Measurements from ENCODE around the gene KLHL29. TPM values are rescaled to one million over a fixed set of nuclear protein-coding genes. Genes with fewer than 3 reads are reported as not detected.

The KLHL29 gene
- total and polyA plus RNA-seq, 8 donors, result 1.8 to 10.5 (median 2.8) TPM

DNA sequence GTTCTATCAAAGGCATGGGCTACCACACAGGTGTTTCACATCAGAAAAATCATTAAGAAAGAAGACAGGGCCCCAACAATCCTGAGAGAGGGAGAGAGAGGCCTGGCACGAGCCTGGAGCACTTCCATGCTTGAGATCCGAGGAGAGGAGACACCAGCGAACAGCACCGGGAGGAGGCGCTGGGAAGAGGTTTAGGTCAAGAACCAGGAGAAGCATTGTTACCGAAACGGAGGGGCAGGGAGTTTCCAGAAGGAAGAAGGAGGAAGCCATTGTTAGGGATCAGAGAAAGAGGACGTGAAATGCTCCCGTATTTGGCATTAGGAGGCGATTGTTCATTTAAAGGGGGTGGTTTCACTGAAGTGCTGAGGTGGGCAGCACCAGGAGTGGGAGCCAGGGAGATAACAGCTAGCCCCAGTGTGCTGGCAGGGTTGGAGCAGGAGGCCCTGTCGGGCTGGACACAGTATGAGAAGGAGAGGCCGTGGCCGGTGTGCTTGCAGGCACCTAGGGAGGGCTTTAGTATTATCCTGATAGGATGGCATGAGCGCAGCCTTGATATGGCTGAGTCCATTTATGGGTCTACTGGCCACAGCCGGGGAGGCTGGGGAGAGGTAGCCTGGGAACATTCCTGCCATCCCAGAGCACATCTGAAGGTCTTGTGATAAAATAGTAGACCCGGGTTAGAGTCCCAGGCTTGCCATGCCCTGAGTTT lies 244.9 kb downstream of the KLHL29 start:
- TF ChIP-seq, protein P1, sequence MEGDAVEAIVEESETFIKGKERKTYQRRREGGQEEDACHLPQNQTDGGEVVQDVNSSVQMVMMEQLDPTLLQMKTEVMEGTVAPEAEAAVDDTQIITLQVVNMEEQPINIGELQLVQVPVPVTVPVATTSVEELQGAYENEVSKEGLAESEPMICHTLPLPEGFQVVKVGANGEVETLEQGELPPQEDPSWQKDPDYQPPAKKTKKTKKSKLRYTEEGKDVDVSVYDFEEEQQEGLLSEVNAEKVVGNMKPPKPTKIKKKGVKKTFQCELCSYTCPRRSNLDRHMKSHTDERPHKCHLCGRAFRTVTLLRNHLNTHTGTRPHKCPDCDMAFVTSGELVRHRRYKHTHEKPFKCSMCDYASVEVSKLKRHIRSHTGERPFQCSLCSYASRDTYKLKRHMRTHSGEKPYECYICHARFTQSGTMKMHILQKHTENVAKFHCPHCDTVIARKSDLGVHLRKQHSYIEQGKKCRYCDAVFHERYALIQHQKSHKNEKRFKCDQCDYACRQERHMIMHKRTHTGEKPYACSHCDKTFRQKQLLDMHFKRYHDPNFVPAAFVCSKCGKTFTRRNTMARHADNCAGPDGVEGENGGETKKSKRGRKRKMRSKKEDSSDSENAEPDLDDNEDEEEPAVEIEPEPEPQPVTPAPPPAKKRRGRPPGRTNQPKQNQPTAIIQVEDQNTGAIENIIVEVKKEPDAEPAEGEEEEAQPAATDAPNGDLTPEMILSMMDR (IDR thresholded peaks at IDR 0.05), result no peak
- intact Hi-C loops (cut with DNase I), result no loop called here
- H3K27me3 ChIP-seq, result no peaks in the 10 kb centered on the region
- no peak for ATAC-seq
- H3K4me3 ChIP-seq, result no peak overlapping the region
- no peaks in the 10 kb centered on the region for H3K36me3 ChIP-seq
- no peaks in the 10 kb centered on the region for H3K9me3 ChIP-seq
- no peak for DNase-seq
- H3K27ac ChIP-seq, result no peak overlapping the region
- H3K4me1 ChIP-seq, result no peaks in the 10 kb centered on the region

DNA sequence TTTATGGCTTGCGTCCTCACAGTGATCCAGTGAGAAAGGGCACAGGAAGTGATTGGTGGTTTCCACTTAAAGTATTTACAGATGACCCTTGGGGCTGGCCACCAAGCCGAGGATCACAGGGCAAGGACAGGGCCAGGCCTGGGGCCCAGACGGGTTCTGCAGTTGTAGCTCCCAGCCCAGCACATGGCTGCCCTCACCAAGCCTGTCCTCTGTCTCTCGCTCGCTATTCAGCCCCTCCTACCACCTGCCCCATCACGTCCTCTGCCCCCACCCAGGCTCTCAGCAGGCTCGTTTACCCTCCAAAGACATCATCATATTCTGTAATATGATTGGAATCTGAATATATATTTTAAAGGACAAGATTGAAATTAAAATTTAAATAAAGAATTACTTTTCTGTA lies 246.0 kb downstream of the KLHL29 start:
- Histone ChIP-seq H3K9me3 (no peaks in the 10 kb centered on the region), H3K27ac (no peak overlapping the region), H3K4me1 (no peaks in the 10 kb centered on the region), H3K27me3 (no peaks in the 10 kb centered on the region), H3K4me3 (no peak overlapping the region), H3K36me3 (no peaks in the 10 kb centered on the region)
- TF ChIP-seq, protein P1 (IDR thresholded peaks at IDR 0.05), result no peak
- DNase-seq, result no peak
- no peak for ATAC-seq
- intact Hi-C loops (cut with DNase I), result no loop called here

DNA sequence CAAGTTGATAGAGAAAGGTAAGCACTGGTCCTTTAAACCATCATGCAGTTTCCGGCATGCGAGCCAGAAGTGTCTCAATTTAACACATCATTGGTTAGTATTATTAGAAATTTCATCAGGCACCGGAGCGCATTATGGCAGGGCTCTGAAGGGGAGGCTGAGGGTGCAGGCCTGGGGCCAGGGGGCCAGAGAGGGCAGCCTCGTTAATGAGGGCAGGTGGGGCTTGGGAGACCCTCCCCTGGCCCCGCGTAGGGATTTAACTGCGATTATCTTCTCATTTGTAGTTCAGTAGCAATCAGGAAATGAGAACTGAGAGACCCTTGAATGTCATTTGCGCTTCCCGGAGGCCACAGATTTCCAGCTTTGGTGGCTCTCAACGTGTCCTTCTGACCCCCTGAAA lies 246.4 kb downstream of the KLHL29 start:
- TF ChIP-seq, protein P1 (IDR thresholded peaks at IDR 0.05), result no peak
- Histone ChIP-seq H3K27me3 (no peaks in the 10 kb centered on the region), H3K36me3 (no peaks in the 10 kb centered on the region), H3K9me3 (no peaks in the 10 kb centered on the region), H3K4me1 (no peaks in the 10 kb centered on the region), H3K27ac (no peak overlapping the region), H3K4me3 (no peak overlapping the region)
- DNase-seq, result no peak
- no peak for ATAC-seq
- intact Hi-C loops (cut with DNase I), result no loop called here

DNA sequence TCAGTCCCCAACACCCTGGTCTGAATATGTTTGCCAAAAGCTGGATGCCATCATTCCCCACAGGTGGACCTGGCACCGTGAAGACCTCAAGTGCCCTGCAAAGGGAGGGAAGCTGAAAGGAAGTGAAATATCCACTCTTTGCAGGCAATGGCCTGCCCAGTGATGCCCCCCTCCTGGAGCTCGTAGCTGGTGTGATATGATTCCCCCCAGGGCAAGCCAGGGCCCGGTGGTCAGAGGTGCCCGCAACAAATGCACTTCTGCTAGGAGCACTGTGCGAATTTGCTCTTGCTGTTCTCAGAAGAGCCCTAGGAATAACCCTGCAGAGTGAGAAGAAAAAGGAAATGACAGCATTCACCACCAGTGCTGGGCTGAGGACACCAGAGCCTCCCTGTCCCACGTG lies 247.4 kb downstream of the KLHL29 start:
- H3K36me3 ChIP-seq, result no peaks in the 10 kb centered on the region
- no peaks in the 10 kb centered on the region for H3K9me3 ChIP-seq
- no peak overlapping the region for H3K27ac ChIP-seq
- no peaks in the 10 kb centered on the region for H3K4me1 ChIP-seq
- intact Hi-C loops (cut with DNase I), result no loop called here
- ATAC-seq (no peak), DNase-seq (no peak)
- no peak overlapping the region for H3K4me3 ChIP-seq
- no peaks in the 10 kb centered on the region for H3K27me3 ChIP-seq
- TF ChIP-seq, protein P1 (IDR thresholded peaks at IDR 0.05), result no peak

DNA sequence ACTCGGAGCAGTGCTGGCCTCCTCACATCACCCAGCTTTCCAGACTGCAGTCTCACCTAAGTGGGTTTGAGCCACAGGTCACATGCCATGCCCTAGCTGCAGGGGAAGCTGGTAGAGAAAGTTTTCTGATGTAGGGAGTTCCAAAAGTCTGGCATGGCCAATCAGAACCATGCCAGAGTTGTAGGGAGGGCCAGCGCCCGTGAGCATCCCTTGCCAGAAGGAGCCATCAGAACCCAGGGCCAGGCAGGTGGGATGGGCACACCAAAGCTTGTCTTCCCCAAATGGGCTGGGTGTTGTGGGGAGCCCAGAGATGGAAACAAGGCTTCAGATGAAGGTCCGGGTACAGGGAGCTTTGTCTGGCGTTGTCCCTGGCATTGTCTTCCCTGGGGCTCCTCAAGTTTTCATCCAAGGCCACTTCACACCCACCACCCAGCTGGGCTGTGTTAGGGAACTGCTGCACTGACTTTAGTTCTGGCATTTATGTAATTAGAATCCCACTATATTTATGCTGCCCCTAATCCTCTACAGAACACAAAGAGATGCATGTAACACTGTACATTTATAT lies 247.9 kb downstream of the KLHL29 start:
- TF ChIP-seq, protein P1 (IDR thresholded peaks at IDR 0.05), result no peak
- no peak for DNase-seq
- no peaks in the 10 kb centered on the region for H3K4me1 ChIP-seq
- no peak overlapping the region for H3K27ac ChIP-seq
- no peaks in the 10 kb centered on the region for H3K9me3 ChIP-seq
- intact Hi-C loops (cut with DNase I), result no loop called here
- H3K36me3 ChIP-seq, result no peaks in the 10 kb centered on the region
- H3K27me3 ChIP-seq, result no peaks in the 10 kb centered on the region
- no peak overlapping the region for H3K4me3 ChIP-seq
- no peak for ATAC-seq
